Neural progenitor cell (in vitro differentiated cells): ENCODE measurements around the gene PRKAG3.

Experiments
- CTCF ChIP-seq: fragments of 200-600 bp; sonication (generic); IDR thresholded peaks from 2 replicates; pipeline ENCODE4 v1.5.1; 2017; ENCODE audit warnings: antibody characterized with exemption, mild to moderate bottlenecking
- EZH2 ChIP-seq: fragments of 200-600 bp; sonication (generic); IDR thresholded peaks from 2 replicates; pipeline ENCODE4 v1.6.1; 2017; ENCODE audit warnings: antibody characterized with exemption, mild to moderate bottlenecking, moderate library complexity
- EZH2phosphoT487 ChIP-seq: fragments of 200-600 bp; sonication (generic); IDR thresholded peaks from 2 replicates; pipeline ENCODE4 v1.6.1; 2017; ENCODE audit warnings: antibody characterized with exemption

GRCh38 chr2:218859556-218859987 is 28.0 kb upstream of the PRKAG3 start, which contains the start of gene WNT6:
- no peak for TF ChIP-seq CTCF
- TF ChIP-seq EZH2 = no peak
- no peak for TF ChIP-seq EZH2phosphoT487
